ENCODE data around the gene NEDD4L. TPM values are rescaled to one million over a fixed set of nuclear protein-coding genes. Genes with fewer than 3 reads are reported as not detected.

Gene NEDD4L
- polyA plus RNA-seq, 1 of the 3 experiments (the other 2 are of a cell fraction): 13.2 TPM

DNA sequence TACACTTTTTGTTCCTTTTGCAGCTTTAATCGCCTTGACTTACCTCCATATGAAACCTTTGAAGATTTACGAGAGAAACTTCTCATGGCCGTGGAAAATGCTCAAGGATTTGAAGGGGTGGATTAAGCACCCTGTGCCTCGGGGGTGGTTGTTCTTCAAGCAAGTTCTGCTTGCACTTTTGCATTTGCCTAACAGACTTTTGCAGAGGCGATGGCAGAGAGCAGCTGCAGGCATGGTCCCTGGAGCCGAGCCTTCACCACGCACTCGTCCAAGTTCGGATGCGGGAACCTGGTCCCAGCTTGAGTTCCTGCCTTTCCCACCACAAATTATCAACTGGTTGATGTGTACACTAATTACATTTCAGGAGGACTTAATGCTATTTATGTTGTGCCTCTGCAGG, 352.1 kb downstream of the NEDD4L start (continued):
- TF ChIP-seq, protein P1, sequence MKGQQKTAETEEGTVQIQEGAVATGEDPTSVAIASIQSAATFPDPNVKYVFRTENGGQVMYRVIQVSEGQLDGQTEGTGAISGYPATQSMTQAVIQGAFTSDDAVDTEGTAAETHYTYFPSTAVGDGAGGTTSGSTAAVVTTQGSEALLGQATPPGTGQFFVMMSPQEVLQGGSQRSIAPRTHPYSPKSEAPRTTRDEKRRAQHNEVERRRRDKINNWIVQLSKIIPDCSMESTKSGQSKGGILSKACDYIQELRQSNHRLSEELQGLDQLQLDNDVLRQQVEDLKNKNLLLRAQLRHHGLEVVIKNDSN (IDR thresholded peaks at IDR 0.05; ENCODE audit: borderline replicate concordance, low read depth): no peak

DNA sequence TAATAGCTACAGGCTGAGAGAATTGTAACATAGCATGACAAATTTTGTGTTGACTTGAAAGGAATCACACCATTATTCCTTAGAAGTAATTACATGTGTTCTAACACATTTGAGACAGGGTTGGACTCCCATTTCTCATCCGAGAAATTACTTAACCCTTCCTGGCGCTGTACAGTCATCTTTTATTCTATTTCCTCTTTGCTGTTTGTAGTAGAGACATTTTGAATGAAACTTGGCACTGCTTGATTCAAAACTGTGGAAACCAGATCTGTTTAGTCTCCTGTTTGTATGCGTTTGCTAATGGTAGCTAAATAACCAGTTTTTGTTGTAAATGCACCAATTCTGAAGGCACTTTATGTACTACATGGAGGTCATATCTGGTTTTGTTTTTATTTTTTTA, 352.9 kb downstream of the NEDD4L start:
- no peaks in the 10 kb centered on the region for H3K9me3 ChIP-seq
- H3F3A ChIP-seq (replicated peaks; ENCODE audit: insufficient read depth): no peaks in the 10 kb centered on the region
- H3K27me3 ChIP-seq (ENCODE audit: insufficient read depth): no peaks in the 10 kb centered on the region
- TF ChIP-seq RFX5 (IDR thresholded peaks at IDR 0.05; ENCODE audit: low read length): no peak
- TF ChIP-seq FOSL2 (IDR thresholded peaks at IDR 0.05; ENCODE audit: borderline replicate concordance, low read depth): no peak
- TF ChIP-seq RCOR1 (IDR thresholded peaks at IDR 0.05; ENCODE audit: low read length): no peak
- TF ChIP-seq TEAD4 (IDR thresholded peaks at IDR 0.05; ENCODE audit: borderline replicate concordance, insufficient read depth): no peak
- TF ChIP-seq FOXJ3 (CRISPR knock-in tag; IDR thresholded peaks at IDR 0.05): no peak
- TF ChIP-seq GATA2 (CRISPR knock-in tag; IDR thresholded peaks at IDR 0.05): no peak
- no peak for TF ChIP-seq EP300 (IDR thresholded peaks at IDR 0.05; ENCODE audit: borderline replicate concordance in 1 of 2, low read depth in 1 of 2, low read length in 1 of 2)
- TF ChIP-seq, protein P2, sequence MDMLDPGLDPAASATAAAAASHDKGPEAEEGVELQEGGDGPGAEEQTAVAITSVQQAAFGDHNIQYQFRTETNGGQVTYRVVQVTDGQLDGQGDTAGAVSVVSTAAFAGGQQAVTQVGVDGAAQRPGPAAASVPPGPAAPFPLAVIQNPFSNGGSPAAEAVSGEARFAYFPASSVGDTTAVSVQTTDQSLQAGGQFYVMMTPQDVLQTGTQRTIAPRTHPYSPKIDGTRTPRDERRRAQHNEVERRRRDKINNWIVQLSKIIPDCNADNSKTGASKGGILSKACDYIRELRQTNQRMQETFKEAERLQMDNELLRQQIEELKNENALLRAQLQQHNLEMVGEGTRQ (IDR thresholded peaks at IDR 0.05; ENCODE audit: borderline replicate concordance, low read depth, low read length): no peak
- TF ChIP-seq JUND (IDR thresholded peaks at IDR 0.05): no peak
- no peak for TF ChIP-seq SMC3 (IDR thresholded peaks at IDR 0.05; ENCODE audit: low read depth, low read length)
- TF ChIP-seq ELF1 (IDR thresholded peaks at IDR 0.05): no peak
- no peak for TF ChIP-seq TCF12 (IDR thresholded peaks at IDR 0.05)
- DNase-seq: no peak
- H3K4me3 ChIP-seq (ENCODE audit: low read depth in 2 of 2, low read length in 1 of 2): no peak overlapping the region
- H3K79me2 ChIP-seq (ENCODE audit: insufficient read depth): no peaks in the 10 kb centered on the region
- ChIA-PET POLR2A (no interaction called here), CTCF (no interaction called here)
- H3K4me2 ChIP-seq: no peak overlapping the region
- no peaks in the 10 kb centered on the region for H4K20me1 ChIP-seq (ENCODE audit: insufficient read depth)
- H3K9ac ChIP-seq: no peak overlapping the region
- H3K9me2 ChIP-seq: no peaks in the 10 kb centered on the region
- H3K27ac ChIP-seq (ENCODE audit: low read depth in 2 of 2, low read length in 1 of 2): no peak overlapping the region
- no peak overlapping the region for H2AFZ ChIP-seq (ENCODE audit: low read depth)
- 97% methylated on average over 3 of the region's 3 CpGs for WGBS (ENCODE audit: low lambda C conversion rate)
- H3K4me1 ChIP-seq (ENCODE audit: control insufficient read depth in 1 of 2, insufficient read depth in 2 of 2, low read depth in 1 of 2, low read length in 1 of 2): peaks cover 0 to 8% of the 10 kb centered on the region in 2 experiments; a peak in 1 of 4 replicates
- no peaks in the 10 kb centered on the region for H3K36me3 ChIP-seq (replicated peaks in 1 of 2; ENCODE audit: control insufficient read depth in 1 of 2, insufficient read depth in 2 of 2, low read length in 1 of 2)

GRCh38 chr18:58397385-58398132, 353.5 kb downstream of the NEDD4L start:
- H3K4me3 ChIP-seq (ENCODE audit: low read depth in 2 of 2, low read length in 1 of 2): no peak overlapping the region
- H3K36me3 ChIP-seq (replicated peaks in 1 of 2; ENCODE audit: control insufficient read depth in 1 of 2, insufficient read depth in 2 of 2, low read length in 1 of 2): no peaks in the 10 kb centered on the region
- no peaks in the 10 kb centered on the region for H3K79me2 ChIP-seq (ENCODE audit: insufficient read depth)
- H3K27ac ChIP-seq (ENCODE audit: low read depth in 2 of 2, low read length in 1 of 2): no peak overlapping the region
- H3F3A ChIP-seq (replicated peaks; ENCODE audit: insufficient read depth): no peaks in the 10 kb centered on the region
- ChIA-PET CTCF (no interaction called here), POLR2A (no interaction called here)
- no peak overlapping the region for H3K9ac ChIP-seq
- H4K20me1 ChIP-seq (ENCODE audit: insufficient read depth): no peaks in the 10 kb centered on the region
- WGBS (ENCODE audit: low lambda C conversion rate): 94% methylated on average over 9 of the region's 9 CpGs
- no peak overlapping the region for H2AFZ ChIP-seq (ENCODE audit: low read depth)
- H3K4me2 ChIP-seq: no peak overlapping the region
- H3K9me3 ChIP-seq: no peaks in the 10 kb centered on the region
- H3K27me3 ChIP-seq (ENCODE audit: insufficient read depth): no peaks in the 10 kb centered on the region
- peaks cover 0 to 7% of the 10 kb centered on the region in 2 experiments; a peak in 1 of 4 replicates for H3K4me1 ChIP-seq (ENCODE audit: control insufficient read depth in 1 of 2, insufficient read depth in 2 of 2, low read depth in 1 of 2, low read length in 1 of 2)
- no peaks in the 10 kb centered on the region for H3K9me2 ChIP-seq
- DNase-seq: no peak
- TF ChIP-seq, protein P3, sequence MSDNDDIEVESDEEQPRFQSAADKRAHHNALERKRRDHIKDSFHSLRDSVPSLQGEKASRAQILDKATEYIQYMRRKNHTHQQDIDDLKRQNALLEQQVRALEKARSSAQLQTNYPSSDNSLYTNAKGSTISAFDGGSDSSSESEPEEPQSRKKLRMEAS (IDR thresholded peaks at IDR 0.05; ENCODE audit: low read depth): no peak
- TF ChIP-seq RFX5 (IDR thresholded peaks at IDR 0.05; ENCODE audit: low read length) (no peak), ELF1 (IDR thresholded peaks at IDR 0.05) (no peak), MEF2A (IDR thresholded peaks at IDR 0.05; ENCODE audit: borderline replicate concordance, low read depth) (no peak), GABPA (IDR thresholded peaks at IDR 0.05; ENCODE audit: low read depth) (no peak), RXRA (IDR thresholded peaks at IDR 0.05; ENCODE audit: borderline replicate concordance, low read depth) (no peak), SIN3A (IDR thresholded peaks at IDR 0.05; ENCODE audit: borderline replicate concordance, low read depth, low read length) (no peak), JUND (IDR thresholded peaks at IDR 0.05) (no peak), ZBTB33 (IDR thresholded peaks at IDR 0.05; ENCODE audit: borderline replicate concordance, low read depth) (no peak), MXI1 (IDR thresholded peaks at IDR 0.05; ENCODE audit: low read depth, low read length) (no peak)
- TF ChIP-seq, protein P4, sequence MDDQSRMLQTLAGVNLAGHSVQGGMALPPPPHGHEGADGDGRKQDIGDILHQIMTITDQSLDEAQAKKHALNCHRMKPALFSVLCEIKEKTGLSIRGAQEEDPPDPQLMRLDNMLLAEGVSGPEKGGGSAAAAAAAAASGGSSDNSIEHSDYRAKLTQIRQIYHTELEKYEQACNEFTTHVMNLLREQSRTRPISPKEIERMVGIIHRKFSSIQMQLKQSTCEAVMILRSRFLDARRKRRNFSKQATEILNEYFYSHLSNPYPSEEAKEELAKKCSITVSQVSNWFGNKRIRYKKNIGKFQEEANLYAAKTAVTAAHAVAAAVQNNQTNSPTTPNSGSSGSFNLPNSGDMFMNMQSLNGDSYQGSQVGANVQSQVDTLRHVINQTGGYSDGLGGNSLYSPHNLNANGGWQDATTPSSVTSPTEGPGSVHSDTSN (IDR thresholded peaks at IDR 0.05): no peak

Measured in SK-N-SH (cell line).